HAP-1 (cell line): ENCODE results near the gene ZBTB20.

Experiments
- DNase-seq, 2 experiments: peaks; one replicate each; pipeline ENCODE4 v3.0.0-alpha.2; 2016 to 2020; ENCODE audit warnings: low spot score in 2 of 2
- H3K27me3 ChIP-seq: fragments of 250-450 bp; sonication (Bioruptor Pico); 2 replicates; pipeline ENCODE4 v1.5.1; 2020; ENCODE audit warnings: low read depth, mild to moderate bottlenecking, moderate library complexity
- H3K36me3 ChIP-seq: fragments of 250-450 bp; sonication (Bioruptor Pico); replicated peaks from 2 replicates; pipeline ENCODE4 v1.5.1; 2020; ENCODE audit warnings: mild to moderate bottlenecking
- H3K4me1 ChIP-seq: fragments of 250-450 bp; sonication (Bioruptor Pico); 2 replicates; pipeline ENCODE4 v1.5.1; 2020; ENCODE audit warnings: mild to moderate bottlenecking
- H3K4me3 ChIP-seq: fragments of 250-450 bp; sonication (Bioruptor Pico); 2 replicates; pipeline ENCODE4 v1.5.1; 2020; ENCODE audit warnings: mild to moderate bottlenecking, moderate library complexity
- H3K9me3 ChIP-seq: fragments of 250-450 bp; sonication (Bioruptor Pico); 2 replicates; pipeline ENCODE4 v1.5.1; 2020; ENCODE audit warnings: mild to moderate bottlenecking, moderate library complexity
- in situ Hi-C: fragments of 300-500 bp; cut with MboI; formaldehyde crosslinking; loops from 3 replicates; pipeline ENCODE4 v1.14.3; 2020; ENCODE audit warnings: low sequenced_read_pairs, inconsistent platforms, mixed read lengths

ZBTB20 gene

GRCh38 chr3:114892880-114893279 is 254.2 kb downstream of the ZBTB20 start:
- Histone ChIP-seq H3K4me3 (no peak overlapping the region), H3K9me3 (no peaks in the 10 kb centered on the region), H3K4me1 (no peaks in the 10 kb centered on the region), H3K27me3 (peaks cover 6% of the 10 kb centered on the region; the same call in 1 of the 2 replicates), H3K36me3 (no peaks in the 10 kb centered on the region)
- in situ Hi-C loops = no loop called here
- DNase-seq = no peak

GRCh38 chr3:114892131-114892879 is 254.8 kb downstream of the ZBTB20 start:
- Histone ChIP-seq H3K9me3 (no peaks in the 10 kb centered on the region), H3K4me3 (no peak overlapping the region), H3K4me1 (no peaks in the 10 kb centered on the region), H3K36me3 (no peaks in the 10 kb centered on the region), H3K27me3 (peaks cover 3% of the 10 kb centered on the region; the same call in 1 of the 2 replicates)
- in situ Hi-C loops = no loop called here
- no peak for DNase-seq

- H3K4me1 ChIP-seq = no peaks in the 10 kb centered on the region
These were observed 259.3 kb downstream of the ZBTB20 start for GRCh38 chr3:114887806-114888205.

GRCh38 chr3:114886905-114887304 is 260.2 kb downstream of the ZBTB20 start:
- no peaks in the 10 kb centered on the region for H3K9me3 ChIP-seq
- H3K4me1 ChIP-seq = no peaks in the 10 kb centered on the region
- H3K27me3 ChIP-seq = no peaks in the 10 kb centered on the region
- no peak for DNase-seq
- H3K4me3 ChIP-seq = no peak overlapping the region
- H3K36me3 ChIP-seq = no peaks in the 10 kb centered on the region
- in situ Hi-C loops = no loop called here

More at GRCh38 chr3:114887806-114888205, 259.3 kb downstream of the ZBTB20 start:
- no peaks in the 10 kb centered on the region for H3K9me3 ChIP-seq
- no peak overlapping the region for H3K4me3 ChIP-seq
- in situ Hi-C loops = no loop called here
- no peaks in the 10 kb centered on the region for H3K27me3 ChIP-seq
- no peaks in the 10 kb centered on the region for H3K36me3 ChIP-seq
- no peak for DNase-seq

GRCh38 chr3:114884213-114884923 is 262.7 kb downstream of the ZBTB20 start:
- no peak for DNase-seq
- H3K9me3 ChIP-seq = no peaks in the 10 kb centered on the region
- in situ Hi-C loops = no loop called here
- H3K36me3 ChIP-seq = no peaks in the 10 kb centered on the region
- no peak overlapping the region for H3K4me3 ChIP-seq
- 0 out of 2 replicates have a peak, but pooled peaks cover 2% of the 10 kb centered on the region for H3K4me1 ChIP-seq
- H3K27me3 ChIP-seq = peaks cover 3% of the 10 kb centered on the region; the same call in 1 of the 2 replicates

- H3K4me1 ChIP-seq = peaks cover 19% of the 10 kb centered on the region
- no peak overlapping the region for H3K4me3 ChIP-seq
- peaks cover 3% of the 10 kb centered on the region; the same call in 1 of the 2 replicates for H3K27me3 ChIP-seq
- DNase-seq = peak; percentile 9 to 19
- H3K9me3 ChIP-seq = no peaks in the 10 kb centered on the region
- no peaks in the 10 kb centered on the region for H3K36me3 ChIP-seq
- in situ Hi-C loops = no loop called here
These were observed 267.0 kb downstream of the ZBTB20 start for GRCh38 chr3:114880078-114880477.

GRCh38 chr3:114879059-114880031 is 267.7 kb downstream of the ZBTB20 start:
- in situ Hi-C loops = no loop called here
- H3K36me3 ChIP-seq = no peaks in the 10 kb centered on the region
- H3K9me3 ChIP-seq = no peaks in the 10 kb centered on the region
- peaks cover 19% of the 10 kb centered on the region for H3K4me1 ChIP-seq
- no peak for DNase-seq
- peaks cover 3% of the 10 kb centered on the region; the same call in 1 of the 2 replicates for H3K27me3 ChIP-seq
- no peak overlapping the region for H3K4me3 ChIP-seq

- Histone ChIP-seq H3K27me3 (peaks cover 3% of the 10 kb centered on the region; the same call in 1 of the 2 replicates), H3K4me1 (peaks cover 19% of the 10 kb centered on the region), H3K9me3 (no peaks in the 10 kb centered on the region), H3K36me3 (no peaks in the 10 kb centered on the region), H3K4me3 (no peak overlapping the region)
- in situ Hi-C loops = no loop called here
- DNase-seq = peak; percentile 40 to 72
These were observed 268.8 kb downstream of the ZBTB20 start for GRCh38 chr3:114878114-114878839.

- H3K27me3 ChIP-seq = peaks cover 3% of the 10 kb centered on the region; the same call in 1 of the 2 replicates
- no peaks in the 10 kb centered on the region for H3K9me3 ChIP-seq
- peaks cover 19% of the 10 kb centered on the region for H3K4me1 ChIP-seq
- H3K4me3 ChIP-seq = no peak overlapping the region
- in situ Hi-C loops = no loop called here
- peak in 1 of 2 experiments; percentile 40 for DNase-seq
- H3K36me3 ChIP-seq = no peaks in the 10 kb centered on the region
These were observed 269.5 kb downstream of the ZBTB20 start for GRCh38 chr3:114877378-114878113.

- in situ Hi-C loops = no loop called here
- Histone ChIP-seq H3K9me3 (no peaks in the 10 kb centered on the region), H3K27me3 (no peaks in the 10 kb centered on the region), H3K36me3 (no peaks in the 10 kb centered on the region), H3K4me3 (no peak overlapping the region), H3K4me1 (peaks cover 17% of the 10 kb centered on the region)
- DNase-seq = no peak
These were observed 272.5 kb downstream of the ZBTB20 start for GRCh38 chr3:114874522-114874971.

- H3K36me3 ChIP-seq = no peaks in the 10 kb centered on the region
- peaks cover 13% of the 10 kb centered on the region for H3K4me1 ChIP-seq
- no peak overlapping the region for H3K4me3 ChIP-seq
- in situ Hi-C loops = no loop called here
- H3K9me3 ChIP-seq = no peaks in the 10 kb centered on the region
- DNase-seq = no peak
- H3K27me3 ChIP-seq = no peaks in the 10 kb centered on the region
These were observed 273.5 kb downstream of the ZBTB20 start for GRCh38 chr3:114873591-114873990.

- DNase-seq = no peak
- H3K9me3 ChIP-seq = no peaks in the 10 kb centered on the region
- in situ Hi-C loops = no loop called here
These were observed 274.5 kb downstream of the ZBTB20 start for GRCh38 chr3:114872588-114872987.

More at GRCh38 chr3:114872588-114872987, 274.5 kb downstream of the ZBTB20 start:
- H3K36me3 ChIP-seq = no peaks in the 10 kb centered on the region
- no peaks in the 10 kb centered on the region for H3K27me3 ChIP-seq
- no peak overlapping the region for H3K4me3 ChIP-seq
- H3K4me1 ChIP-seq = peaks cover 3% of the 10 kb centered on the region
